SJCRH30 (cell line): Measurements from ENCODE around the gene TFEB. TPM values are rescaled to one million over a fixed set of nuclear protein-coding genes. Genes with fewer than 3 reads are reported as not detected.

Source experiments
- DNase-seq, 2 experiments: peaks; one replicate each; pipeline ENCODE4 v3.0.0-alpha.2; 2015 to 2020
- H3K27ac ChIP-seq: fragments of 250-450 bp; sonication (Bioruptor Pico); 2 replicates; pipeline ENCODE4 v1.5.1; 2020; ENCODE audit warnings: mild to moderate bottlenecking, moderate library complexity
- H3K27me3 ChIP-seq: fragments of 250-450 bp; sonication (Bioruptor Pico); 2 replicates; pipeline ENCODE4 v1.5.1; 2020; ENCODE audit warnings: mild to moderate bottlenecking, moderate library complexity
- H3K36me3 ChIP-seq: fragments of 250-450 bp; sonication (Bioruptor Pico); 2 replicates; pipeline ENCODE4 v1.5.1; 2020; ENCODE audit warnings: mild to moderate bottlenecking, moderate library complexity
- H3K4me1 ChIP-seq: fragments of 250-450 bp; sonication (Bioruptor Pico); 2 replicates; pipeline ENCODE4 v1.5.1; 2020; ENCODE audit warnings: mild to moderate bottlenecking, moderate library complexity
- H3K4me3 ChIP-seq: fragments of 250-450 bp; sonication (Bioruptor Pico); 2 replicates; pipeline ENCODE4 v1.5.1; 2020; ENCODE audit warnings: mild to moderate bottlenecking, moderate library complexity
- H3K9me3 ChIP-seq: fragments of 250-450 bp; sonication (Bioruptor Pico); replicated peaks from 2 replicates; pipeline ENCODE4 v1.5.1; 2020; ENCODE audit warnings: mild to moderate bottlenecking, moderate library complexity
- total RNA-seq: library from RNA; depleted of rRNA; stranded (reverse); fragments of >200 nt; shearing (Covaris generic); gene quantifications from 2 replicates; pipeline ENCODE4 v1.2.3, GENCODE V29; 2014

TFEB gene
- total RNA-seq, 1 experiment from 2014 or later, result 0.57 TPM

DNA sequence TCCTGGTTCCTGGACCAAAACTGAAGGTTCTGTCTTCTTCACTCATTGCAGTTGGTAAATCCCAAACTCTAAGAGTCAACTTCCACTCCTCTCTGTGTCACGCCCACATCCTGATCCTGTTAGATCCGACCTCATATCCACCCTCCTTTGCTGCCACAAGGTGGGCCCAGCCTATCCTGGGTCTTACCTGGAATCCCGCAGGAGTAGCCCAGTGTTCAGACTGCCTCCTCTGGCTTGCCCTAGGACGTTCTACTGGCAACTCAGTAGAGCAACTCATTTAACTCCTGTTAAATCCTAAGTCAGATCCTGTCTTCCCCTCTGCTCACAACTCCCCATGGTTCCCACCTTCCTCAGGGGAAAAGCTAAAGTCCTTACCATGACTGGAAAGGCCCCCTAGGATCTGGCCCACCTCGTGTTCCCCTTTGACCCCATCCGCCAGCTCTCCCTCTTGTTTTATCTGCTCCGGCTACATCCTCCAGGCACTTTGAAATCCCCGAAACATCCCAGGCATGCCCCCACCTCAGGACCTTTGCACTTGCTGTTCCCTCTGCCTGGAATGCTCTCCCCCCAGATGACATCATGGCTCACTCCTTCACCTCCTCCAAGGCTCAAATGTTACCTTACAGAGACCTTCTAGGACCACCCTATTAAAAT lies 43.9 kb downstream of the TFEB start:
- H3K9me3 ChIP-seq, result no peaks in the 10 kb centered on the region
- no peak overlapping the region for H3K4me3 ChIP-seq
- H3K27ac ChIP-seq, result no peak overlapping the region
- no peaks in the 10 kb centered on the region for H3K36me3 ChIP-seq
- H3K27me3 ChIP-seq, result no peaks in the 10 kb centered on the region
- H3K4me1 ChIP-seq, result no peaks in the 10 kb centered on the region
- DNase-seq, result no peak

DNA sequence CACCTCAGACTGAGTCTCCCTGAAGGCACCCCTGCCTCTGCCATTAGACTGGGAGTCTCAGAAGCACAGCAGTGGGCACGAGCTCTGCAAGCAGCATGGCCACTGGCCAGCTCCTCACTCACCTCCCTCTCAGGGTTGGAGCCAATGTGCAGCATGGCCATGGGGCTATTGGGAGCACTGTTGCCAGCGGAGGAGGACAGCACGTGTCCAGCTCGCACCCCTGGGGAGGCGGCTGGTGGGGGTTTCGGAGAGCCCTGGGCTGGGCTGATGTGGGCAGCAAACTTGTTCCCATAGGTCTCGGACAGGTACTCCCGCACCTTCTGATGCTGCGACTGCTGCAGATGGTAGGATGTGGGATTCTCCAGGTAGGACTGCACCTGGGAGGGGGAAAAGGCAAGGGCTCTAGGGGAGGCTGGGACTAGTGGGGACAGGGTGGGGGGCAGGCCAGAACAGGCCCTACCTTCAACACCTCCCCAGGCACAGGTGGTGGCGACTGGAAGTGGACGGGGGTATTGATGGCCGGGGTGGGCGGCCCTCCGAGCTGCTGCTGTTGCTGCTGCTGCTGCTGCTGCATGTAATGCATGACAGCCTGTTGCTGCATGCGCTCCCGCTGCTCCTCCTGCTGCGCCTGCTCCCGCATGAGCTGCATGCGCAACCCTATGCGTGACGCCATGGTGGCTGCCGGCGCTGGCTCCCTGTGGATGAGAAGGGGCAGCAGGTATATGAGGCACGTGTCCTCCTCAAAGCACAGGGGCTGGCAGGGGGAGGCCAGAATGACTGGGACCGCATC lies 44.7 kb downstream of the TFEB start:
- Histone ChIP-seq H3K4me3 (no peak overlapping the region), H3K4me1 (no peaks in the 10 kb centered on the region), H3K9me3 (no peaks in the 10 kb centered on the region), H3K36me3 (no peaks in the 10 kb centered on the region), H3K27ac (no peak overlapping the region), H3K27me3 (no peaks in the 10 kb centered on the region)
- no peak for DNase-seq

DNA sequence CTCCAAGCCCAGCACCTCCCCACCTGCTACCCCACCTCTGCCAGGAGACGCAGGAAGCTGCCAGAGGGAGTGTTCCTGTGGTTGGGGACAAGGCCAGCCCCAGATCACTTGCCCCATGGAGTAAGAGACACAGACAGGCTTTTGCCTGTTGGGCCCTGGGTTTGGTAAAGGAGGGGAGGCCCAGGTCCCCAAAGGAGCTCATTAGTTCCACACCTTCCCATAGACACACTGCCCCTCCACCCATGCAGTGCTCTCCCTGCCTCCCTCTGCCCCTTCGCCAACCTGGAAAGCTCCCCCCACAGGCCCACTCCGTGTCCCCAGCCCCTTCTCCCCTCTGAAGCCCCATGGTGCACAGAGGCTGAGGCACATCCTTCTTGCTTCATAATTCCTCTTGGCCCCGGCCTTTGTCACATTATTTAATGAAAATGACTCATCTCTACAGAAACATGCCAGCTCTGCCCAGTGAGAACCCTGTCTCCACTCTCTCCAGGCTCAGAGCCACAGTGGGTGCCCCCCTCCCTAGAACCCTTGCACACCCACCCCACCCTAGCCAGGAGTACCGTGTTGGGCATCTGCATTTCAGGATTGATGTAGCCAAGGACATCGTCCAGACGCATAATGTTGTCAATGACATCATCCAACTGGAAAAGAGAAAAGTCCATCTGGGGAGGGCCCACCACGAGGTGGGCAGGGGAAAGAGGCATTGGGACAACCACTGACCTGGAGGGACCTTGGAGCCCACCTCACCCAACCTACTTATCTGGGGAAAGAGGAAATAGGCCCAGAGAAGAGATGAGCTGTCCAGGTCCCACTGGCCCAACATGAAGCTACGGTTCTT lies 46.0 kb downstream of the TFEB start:
- no peak for DNase-seq

GRCh38 chr6:41688256-41688965 lies 47.0 kb downstream of the TFEB start:
- DNase-seq, result no peak
- H3K27ac ChIP-seq, result no peak overlapping the region

More for the DNA sequence above, 46.0 kb downstream of the TFEB start:
- Histone ChIP-seq H3K27me3 (no peaks in the 10 kb centered on the region), H3K4me3 (no peak overlapping the region), H3K27ac (no peak overlapping the region), H3K36me3 (no peaks in the 10 kb centered on the region), H3K9me3 (no peaks in the 10 kb centered on the region), H3K4me1 (no peaks in the 10 kb centered on the region)

DNA sequence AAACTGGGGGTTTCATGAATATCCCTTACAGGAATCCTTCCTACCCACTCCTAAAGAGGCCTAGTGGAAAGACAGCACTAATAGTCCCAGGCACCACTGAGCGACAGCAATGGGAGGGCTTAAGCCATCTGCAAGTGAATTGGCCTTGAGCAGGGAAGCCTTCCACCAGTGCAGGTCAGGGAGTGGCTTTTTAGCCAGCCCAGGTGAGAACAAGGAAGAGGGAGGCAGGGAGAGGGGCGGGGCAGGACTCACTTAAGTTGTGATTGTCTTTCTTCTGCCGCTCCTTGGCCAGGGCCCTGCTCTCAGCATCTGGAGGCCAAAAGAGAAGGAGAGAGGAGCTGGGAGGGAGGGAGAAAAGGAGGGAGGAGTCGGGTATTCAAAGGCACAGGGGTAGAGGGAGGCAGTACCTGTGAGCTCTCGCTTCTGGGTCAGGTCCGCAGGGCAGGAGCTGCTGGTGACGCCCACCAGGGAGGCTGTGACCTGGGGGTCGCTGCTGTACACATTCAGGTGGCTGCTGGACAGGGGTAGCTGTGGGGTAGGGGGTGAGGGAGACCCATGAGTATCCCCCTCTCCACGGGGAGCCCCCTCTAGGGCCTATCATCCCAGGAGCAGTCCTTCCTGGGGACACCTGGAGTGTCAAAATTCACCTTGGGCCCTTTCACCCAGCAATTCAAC lies 47.8 kb downstream of the TFEB start:
- DNase-seq, result no peak
- no peaks in the 10 kb centered on the region for H3K27me3 ChIP-seq

More at GRCh38 chr6:41688256-41688965, 47.0 kb downstream of the TFEB start:
- Histone ChIP-seq H3K4me1 (no peaks in the 10 kb centered on the region), H3K36me3 (no peaks in the 10 kb centered on the region), H3K9me3 (no peaks in the 10 kb centered on the region), H3K4me3 (no peak overlapping the region), H3K27me3 (no peaks in the 10 kb centered on the region)

DNA sequence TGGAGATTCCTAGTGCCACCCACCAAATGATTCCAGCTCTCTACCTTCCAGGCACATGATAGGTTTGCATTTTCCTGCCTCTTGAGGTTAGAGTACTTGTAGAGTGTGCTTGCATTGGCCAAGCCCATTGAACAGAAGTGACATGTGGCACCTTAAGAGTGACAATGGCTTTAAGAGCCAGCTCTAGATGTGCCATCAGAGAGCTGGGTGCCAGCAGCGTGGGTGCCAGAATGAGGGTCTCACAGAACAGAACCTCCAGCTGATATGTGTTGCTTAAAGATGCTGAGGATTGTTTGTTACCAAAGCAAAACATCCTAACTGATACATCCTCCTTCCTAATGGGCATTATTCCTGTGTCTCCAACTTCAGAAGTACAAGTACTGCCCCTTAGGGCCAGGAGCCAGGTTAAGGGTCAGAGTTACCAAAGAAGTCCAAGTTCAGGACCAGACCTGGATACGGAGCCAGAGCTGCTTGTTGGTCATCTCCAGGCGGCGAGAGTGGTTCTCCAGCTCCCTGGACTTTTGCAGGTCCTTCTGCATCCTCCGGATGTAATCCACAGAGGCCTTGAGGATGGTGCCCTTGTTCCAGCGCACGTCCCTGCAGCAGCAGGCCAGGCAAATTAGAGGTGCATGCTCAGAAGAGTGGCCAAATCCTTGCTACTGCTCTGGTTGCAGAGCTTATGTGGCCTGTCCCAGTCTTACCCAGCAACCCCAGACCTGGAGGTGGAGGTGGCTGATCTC lies 49.6 kb downstream of the TFEB start:
- H3K27me3 ChIP-seq, result no peaks in the 10 kb centered on the region
- no peak for DNase-seq
- no peak overlapping the region for H3K27ac ChIP-seq
- peaks cover 4% of the 10 kb centered on the region; the same call in 1 of the 2 replicates for H3K4me1 ChIP-seq
- H3K9me3 ChIP-seq, result no peaks in the 10 kb centered on the region
- H3K36me3 ChIP-seq, result no peaks in the 10 kb centered on the region
- no peak overlapping the region for H3K4me3 ChIP-seq

More for the DNA sequence above, 47.8 kb downstream of the TFEB start:
- H3K4me3 ChIP-seq, result no peak overlapping the region
- no peaks in the 10 kb centered on the region for H3K36me3 ChIP-seq
- no peak overlapping the region for H3K27ac ChIP-seq
- no peaks in the 10 kb centered on the region for H3K4me1 ChIP-seq
- H3K9me3 ChIP-seq, result no peaks in the 10 kb centered on the region

GRCh38 chr6:41684311-41685180 lies 50.9 kb downstream of the TFEB start:
- peaks cover 4% of the 10 kb centered on the region; the same call in 1 of the 2 replicates for H3K4me1 ChIP-seq
- H3K27ac ChIP-seq, result no peak overlapping the region
- H3K36me3 ChIP-seq, result no peaks in the 10 kb centered on the region
- H3K4me3 ChIP-seq, result no peak overlapping the region
- DNase-seq, result no peak
- no peaks in the 10 kb centered on the region for H3K9me3 ChIP-seq
- no peaks in the 10 kb centered on the region for H3K27me3 ChIP-seq

GRCh38 chr6:41683523-41684310 lies 51.7 kb downstream of the TFEB start:
- Histone ChIP-seq H3K27ac (no peak overlapping the region), H3K9me3 (no peaks in the 10 kb centered on the region), H3K27me3 (no peaks in the 10 kb centered on the region; the same call in 1 of the 2 replicates), H3K4me3 (peak overlapping the region; percentile 31), H3K4me1 (peaks cover 4% of the 10 kb centered on the region; the same call in 1 of the 2 replicates), H3K36me3 (no peaks in the 10 kb centered on the region)
- peak; percentile 72 to 84 for DNase-seq

DNA sequence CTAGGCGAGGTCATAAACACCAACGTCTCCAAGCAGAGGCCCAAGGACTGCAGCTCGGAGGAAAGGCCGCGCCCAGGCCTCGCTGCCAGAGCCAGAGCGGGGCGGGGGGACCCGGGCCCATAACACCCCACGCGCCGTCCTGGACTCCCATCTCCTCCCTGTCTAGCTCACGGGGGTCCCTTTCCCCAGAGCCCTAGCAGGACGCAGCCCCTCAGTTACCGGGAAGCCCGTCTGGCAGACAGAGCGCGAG lies 52.2 kb downstream of the TFEB start:
- H3K4me1 ChIP-seq, result peaks cover 4% of the 10 kb centered on the region; the same call in 1 of the 2 replicates
- DNase-seq, result no peak
- no peak overlapping the region for H3K27ac ChIP-seq
- H3K27me3 ChIP-seq, result no peaks in the 10 kb centered on the region; the same call in 1 of the 2 replicates
- H3K4me3 ChIP-seq, result peak overlapping the region; percentile 31
- no peaks in the 10 kb centered on the region for H3K9me3 ChIP-seq
- no peaks in the 10 kb centered on the region for H3K36me3 ChIP-seq

DNA sequence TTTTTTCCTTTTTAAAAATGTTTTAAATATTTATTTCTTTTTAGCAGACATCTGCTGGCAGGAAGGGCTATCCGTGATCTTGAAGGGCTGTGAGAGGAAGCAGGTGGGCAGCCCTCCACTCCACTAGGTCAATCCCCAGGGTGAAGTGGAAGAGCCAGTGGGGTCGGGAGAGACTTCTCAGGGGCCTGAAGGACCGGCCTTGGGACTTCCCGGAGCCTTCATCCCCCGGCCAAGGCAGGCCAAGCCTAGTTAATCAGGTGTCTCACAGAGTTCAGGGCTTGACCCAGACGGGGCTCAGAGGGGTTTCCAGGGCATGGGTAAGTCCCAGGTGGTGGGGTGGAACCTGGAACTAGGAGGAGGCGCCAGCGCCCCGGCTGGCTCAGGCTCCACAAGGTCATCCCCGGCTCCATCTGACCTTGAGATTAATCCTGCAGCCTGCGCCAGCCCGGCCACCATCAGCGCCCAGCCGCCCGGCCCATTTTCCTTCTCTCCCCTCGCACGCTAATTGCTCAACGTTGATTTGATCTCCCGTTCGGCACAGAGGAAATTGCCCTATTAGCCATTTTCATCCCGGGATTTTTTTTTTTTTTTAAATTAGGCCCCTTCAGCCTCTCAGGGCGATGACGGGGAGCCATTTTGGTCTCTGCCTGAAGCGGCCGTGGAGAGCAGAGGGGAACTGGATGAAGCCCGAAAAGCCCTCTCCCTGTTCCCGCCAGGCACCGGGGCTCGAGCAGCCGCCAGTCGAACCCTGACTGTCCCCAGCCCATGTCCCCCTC lies 52.7 kb downstream of the TFEB start:
- peak overlapping the region; percentile 31 for H3K4me3 ChIP-seq
- H3K27me3 ChIP-seq, result no peaks in the 10 kb centered on the region; the same call in 1 of the 2 replicates
- H3K36me3 ChIP-seq, result no peaks in the 10 kb centered on the region
- no peak overlapping the region for H3K27ac ChIP-seq
- DNase-seq, result no peak
- H3K9me3 ChIP-seq, result no peaks in the 10 kb centered on the region
- peaks cover 4% of the 10 kb centered on the region; the same call in 1 of the 2 replicates for H3K4me1 ChIP-seq

DNA sequence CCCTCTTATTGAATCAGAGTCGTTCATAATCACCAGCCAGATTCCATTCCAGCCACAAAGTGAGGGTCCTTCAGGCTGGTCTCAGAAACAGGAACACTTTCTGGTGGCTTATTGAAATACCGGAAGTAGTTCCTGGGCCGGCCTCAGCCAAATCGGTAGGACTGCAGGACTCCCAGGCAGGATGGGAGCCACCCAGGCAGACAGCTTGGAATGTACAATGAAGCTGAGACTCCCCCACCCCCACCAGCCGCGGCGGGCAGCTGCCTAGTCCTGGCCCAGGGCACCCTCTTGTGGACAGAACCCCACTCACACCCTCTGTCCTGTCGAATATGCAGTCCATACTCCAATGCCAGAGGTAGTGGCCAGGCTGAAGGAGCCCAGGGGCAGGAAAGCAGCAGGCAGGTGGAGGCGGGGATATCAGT lies 53.3 kb downstream of the TFEB start:
- Histone ChIP-seq H3K4me1 (peaks cover 4% of the 10 kb centered on the region; the same call in 1 of the 2 replicates), H3K4me3 (no peak overlapping the region), H3K27ac (no peak overlapping the region), H3K36me3 (no peaks in the 10 kb centered on the region), H3K9me3 (no peaks in the 10 kb centered on the region), H3K27me3 (peaks cover 3% of the 10 kb centered on the region; the same call in 1 of the 2 replicates)
- DNase-seq, result peak; percentile 96 to 98
